Calu3 (cell line): ENCODE results near the gene TMEM59. TPM values are rescaled to one million over a fixed set of nuclear protein-coding genes. Genes with fewer than 3 reads are reported as not detected.
A peak's percentile ranks its signal among the peaks of the same experiment; 100 is the strongest.

Experiments
- BruUV-seq: library from RNA; stranded (reverse); fragments of 400-500 nt; replicated peaks from 2 replicates; lab custom pipeline; 2021; lab: Mats Ljungman, UMichigan
- CTCF ChIA-PET: fragments of 300-600 bp; sonication (Branson Sonifier 250); formaldehyde crosslinking; loops from one replicate; lab custom pipeline; 2022; ENCODE audit warnings: antibody characterized with exemption; lab: Charles Lee
- DNase-seq: peaks from one replicate; pipeline ENCODE4 v3.0.0; 2022
- H3K27ac Mint-ChIP-seq: one replicate; pipeline ENCODE4 v1.8.0; 2022; ENCODE audit warnings: mixed read lengths; ENCODE audit not compliant: unreplicated experiment
- H3K27me3 Mint-ChIP-seq: one replicate; pipeline ENCODE4 v1.8.0; 2022; ENCODE audit warnings: mixed read lengths; ENCODE audit not compliant: unreplicated experiment
- H3K36me3 Mint-ChIP-seq: one replicate; pipeline ENCODE4 v1.8.0; 2022; ENCODE audit warnings: mild to moderate bottlenecking, moderate library complexity, mixed read lengths; ENCODE audit not compliant: insufficient read depth, unreplicated experiment
- H3K4me1 Mint-ChIP-seq: one replicate; pipeline ENCODE4 v1.8.0; 2022; ENCODE audit warnings: mild to moderate bottlenecking, low read depth, mixed read lengths; ENCODE audit not compliant: unreplicated experiment
- H3K4me3 Mint-ChIP-seq: one replicate; pipeline ENCODE4 v1.8.0; 2022; ENCODE audit warnings: mild to moderate bottlenecking, low read depth, moderate library complexity, mixed read lengths; ENCODE audit not compliant: unreplicated experiment
- H3K9me3 Mint-ChIP-seq: one replicate; pipeline ENCODE4 v1.8.0; 2022; ENCODE audit warnings: low read depth, mixed read lengths; ENCODE audit not compliant: unreplicated experiment
- CTCF ChIP-seq: fragments of 200-600 bp; IDR thresholded peaks from one replicate; pipeline ENCODE4 v1.8.0; 2022; ENCODE audit warnings: antibody characterized with exemption; ENCODE audit not compliant: unreplicated experiment
- intact Hi-C: fragments of 100-400 bp; cut with micrococcal nuclease; formaldehyde crosslinking; loops from one replicate; pipeline ENCODE4 v1.10.0; 2022; ENCODE audit not compliant: unreplicated experiment
- total RNA-seq: library from RNA; stranded (reverse); gene quantifications from 2 replicates; pipeline ENCODE4 v1.2.3, GENCODE V29; 2022

Gene TMEM59
- total RNA-seq, 1 experiment from 2014 or later, result 316 TPM

- no peak overlapping the region for H3K4me3 Mint-ChIP-seq
- intact Hi-C loops, result no loop called here
- H3K36me3 Mint-ChIP-seq, result no peaks in the 10 kb centered on the region
- peaks cover 6% of the 10 kb centered on the region for H3K27me3 Mint-ChIP-seq
- no peak for DNase-seq
- peaks cover 26% of the 10 kb centered on the region for H3K4me1 Mint-ChIP-seq
- TF ChIP-seq CTCF, result no peak
- H3K27ac Mint-ChIP-seq, result no peak overlapping the region
- CTCF ChIA-PET, result no interaction called here
- BruUV-seq, result no TSS peak
- no peaks in the 10 kb centered on the region for H3K9me3 Mint-ChIP-seq
These were observed 34.4 kb downstream of the TMEM59 start for GRCh38 chr1:54018635-54019034.

- no peak within 1 kb of the TSS for H3K4me3 Mint-ChIP-seq
- peaks cover 33% of the 10 kb centered on the region for H3K4me1 Mint-ChIP-seq
- no TSS peak for BruUV-seq
- peak; percentile 42 for DNase-seq
- no peak within 1 kb of the TSS for H3K27ac Mint-ChIP-seq
- no peak for TF ChIP-seq CTCF
- intact Hi-C loops, result no loop called here
- H3K9me3 Mint-ChIP-seq, result no peaks in the 10 kb centered on the region
- peaks cover 12% of the 10 kb centered on the region for H3K27me3 Mint-ChIP-seq
- CTCF ChIA-PET, result interaction anchor here (0.6 kb wide), 1 partner anchor 209 kb away, joined by 3 read pairs; no protein-coding TSS in a partner anchor
- no peaks in the 10 kb centered on the region for H3K36me3 Mint-ChIP-seq
These were observed 35.0 kb downstream of the TMEM59 start, which contains the start of gene LDLRAD1 for GRCh38 chr1:54017979-54018378. Gene LDLRAD1, minus strand, starts transcription at chr1:54018186. Its CDS starts 74 bp downstream, at chr1:54018112.

GRCh38 chr1:54016343-54017282, 36.4 kb downstream of the TMEM59 start:
- Mint-ChIP-seq H3K36me3 (no peaks in the 10 kb centered on the region), H3K27me3 (peaks cover 26% of the 10 kb centered on the region), H3K9me3 (no peaks in the 10 kb centered on the region), H3K4me3 (peak overlapping the region; percentile 8), H3K27ac (peak overlapping the region; percentile 44), H3K4me1 (peaks cover 33% of the 10 kb centered on the region)
- no peak for TF ChIP-seq CTCF
- no TSS peak for BruUV-seq
- CTCF ChIA-PET, result interaction anchor here (1.2 kb wide), 1 partner anchor 25 kb away, joined by 5 read pairs; no protein-coding TSS in a partner anchor
- intact Hi-C loops, result no loop called here
- peak; percentile 71 for DNase-seq

GRCh38 chr1:54014009-54014629, 38.9 kb downstream of the TMEM59 start:
- DNase-seq, result no peak
- H3K9me3 Mint-ChIP-seq, result no peaks in the 10 kb centered on the region
- peaks cover 51% of the 10 kb centered on the region for H3K27me3 Mint-ChIP-seq
- BruUV-seq, result no TSS peak
- no peaks in the 10 kb centered on the region for H3K36me3 Mint-ChIP-seq
- CTCF ChIA-PET, result no interaction called here
- TF ChIP-seq CTCF, result no peak
- H3K4me1 Mint-ChIP-seq, result peaks cover 33% of the 10 kb centered on the region
- H3K27ac Mint-ChIP-seq, result no peak overlapping the region
- intact Hi-C loops, result no loop called here
- no peak overlapping the region for H3K4me3 Mint-ChIP-seq
